D721Med (cell line): ENCODE results near the gene CCR6.

Experiments used
- DNase-seq: peaks from one replicate; pipeline ENCODE4 v3.0.0; 2011; ENCODE audit warnings: low spot score; ENCODE audit not compliant: insufficient read length
- FAIRE-seq: peaks from 2 replicates; lab custom pipeline; 2011; peaks lifted over from hg19 to GRCh38; lab: Jason Lieb, UNC
- CTCF ChIP-seq: IDR thresholded peaks from 2 replicates; pipeline ENCODE4 v1.5.1; 2012; ENCODE audit warnings: mild to moderate bottlenecking, control low read depth; ENCODE audit not compliant: insufficient read depth; ENCODE audit errors: missing control alignments

Gene CCR6

GRCh38 chr6:167099707-167100106 is 23.2 kb upstream of the CCR6 start:
- no peak for FAIRE-seq
- no peak for DNase-seq
- TF ChIP-seq CTCF, result no peak

DNA sequence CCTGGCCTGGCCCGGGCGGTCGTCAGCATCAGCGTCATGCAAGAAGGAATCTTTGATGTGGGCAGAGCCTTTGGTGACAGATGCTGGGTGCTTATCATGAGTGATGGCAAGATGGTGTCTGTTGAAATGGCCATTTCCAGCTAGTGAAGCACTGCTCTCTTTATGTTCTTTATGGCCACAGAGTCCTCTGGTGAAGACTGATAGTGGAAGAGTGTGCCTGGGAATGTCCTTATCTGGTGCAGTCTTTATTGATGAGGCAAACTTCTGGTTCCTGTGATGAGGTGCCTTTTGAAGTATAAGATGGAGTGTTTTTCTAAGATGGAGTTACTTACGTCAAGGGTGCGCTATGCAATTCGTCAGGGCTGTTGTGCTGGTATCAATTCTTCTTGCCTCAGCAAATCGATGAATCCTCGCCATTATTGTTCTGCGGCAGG is 22.6 kb upstream of the CCR6 start:
- DNase-seq, result no peak
- TF ChIP-seq CTCF, result no peak
- FAIRE-seq, result no peak

GRCh38 chr6:167102318-167102717 is 20.6 kb upstream of the CCR6 start:
- DNase-seq (no peak), FAIRE-seq (no peak)
- no peak for TF ChIP-seq CTCF

- DNase-seq (no peak), FAIRE-seq (no peak)
- TF ChIP-seq CTCF, result no peak
Observed at GRCh38 chr6:167103041-167103891, 19.6 kb upstream of the CCR6 start.

GRCh38 chr6:167104388-167104787 is 18.5 kb upstream of the CCR6 start:
- no peak for FAIRE-seq
- no peak for TF ChIP-seq CTCF
- no peak for DNase-seq

DNA sequence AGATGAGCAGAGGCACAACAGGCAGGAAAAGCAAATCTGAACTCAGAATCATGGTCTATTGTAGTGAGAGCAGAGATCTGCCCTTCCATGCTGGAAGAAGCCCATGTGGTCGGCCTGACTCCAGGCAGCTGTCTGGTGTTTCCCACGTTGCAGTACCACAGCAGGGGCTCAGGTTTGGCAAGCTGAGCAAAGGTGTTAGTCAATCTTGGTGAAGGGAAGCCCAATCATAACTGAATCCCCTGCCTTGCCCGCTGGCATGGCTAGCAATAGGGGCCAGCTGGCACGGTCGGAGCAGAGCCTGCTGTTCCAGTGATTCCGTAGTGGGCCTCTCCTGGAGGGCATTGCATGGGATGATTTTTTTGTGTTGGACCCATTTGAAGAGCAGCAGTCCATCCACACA is 17.8 kb upstream of the CCR6 start:
- DNase-seq (no peak), FAIRE-seq (no peak)
- TF ChIP-seq CTCF, result no peak

DNA sequence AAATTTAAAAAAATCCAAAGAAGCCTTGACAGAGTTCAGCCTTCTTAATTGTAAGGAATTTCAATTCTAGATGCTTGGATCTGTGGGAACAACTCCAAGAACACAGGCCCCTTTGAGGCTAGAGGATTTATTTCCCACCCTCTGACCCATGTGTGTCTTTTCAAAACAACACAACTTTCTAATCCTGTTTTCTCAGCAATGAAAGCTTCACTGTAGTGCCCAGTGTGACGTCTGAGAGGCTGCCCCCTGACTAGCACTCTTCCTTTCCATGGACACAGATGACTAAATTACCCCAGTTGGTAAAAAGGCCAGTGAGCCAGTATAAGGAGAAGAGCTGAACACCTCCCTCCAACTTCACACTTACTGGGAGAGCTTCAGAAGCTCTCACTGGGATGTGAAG is 16.5 kb upstream of the CCR6 start:
- DNase-seq, result no peak
- no peak for TF ChIP-seq CTCF
- FAIRE-seq, result no peak
